ENCODE measurements around the gene HDAC11.

- TF ChIP-seq CTCF (IDR thresholded peaks at IDR 0.05): peak in 4 of 6 experiments; percentile 17 to 25 (median 19)
- no peak for TF ChIP-seq POLR2A (IDR thresholded peaks at IDR 0.05)
- TF ChIP-seq POLR2AphosphoS5 (IDR thresholded peaks at IDR 0.05): no peak
- TF ChIP-seq EP300 (IDR thresholded peaks at IDR 0.05): no peak
Observed at GRCh38 chr3:13500133-13500885, 20.2 kb downstream of the HDAC11 start.

Data from upper lobe of left lung (tissue), 4 donors.